Mesenchymal stem cell (in vitro differentiated cells and primary cell): Measurements from ENCODE around the gene MEX3D.

ENCODE experiments used
- DNase-seq: peaks from one replicate; pipeline ENCODE4 v3.0.0-alpha.2; 2013
- H2AFZ ChIP-seq: one replicate; pipeline ENCODE4 v1.6.1; 2013; ENCODE audit warnings: low read depth, mild to moderate bottlenecking, control low read depth, inconsistent platforms, low read length, moderate library complexity
- H2AK5ac ChIP-seq: 2 replicates; pipeline ENCODE4 v1.6.1; 2013; ENCODE audit warnings: low read length, moderate library complexity, mild to moderate bottlenecking, inconsistent platforms; ENCODE audit not compliant: severe bottlenecking
- H2BK120ac ChIP-seq: one replicate; pipeline ENCODE4 v1.6.1; 2013; ENCODE audit warnings: low read depth, mild to moderate bottlenecking, inconsistent platforms, low read length, moderate library complexity
- H2BK12ac ChIP-seq, 2 experiments: one replicate each; pipeline ENCODE4 v1.6.1; 2013; ENCODE audit warnings: inconsistent platforms in 2 of 2, low read length in 2 of 2, mild to moderate bottlenecking in 2 of 2, moderate library complexity in 2 of 2, control low read depth in 1 of 2
- H2BK15ac ChIP-seq: one replicate; pipeline ENCODE4 v1.6.1; 2013; ENCODE audit warnings: mild to moderate bottlenecking, low read depth, inconsistent platforms; ENCODE audit not compliant: poor library complexity, severe bottlenecking
- H2BK5ac ChIP-seq: 2 replicates; pipeline ENCODE4 v1.6.1; 2013; ENCODE audit warnings: low read depth, mild to moderate bottlenecking, low read length, control low read depth, inconsistent platforms; ENCODE audit not compliant: poor library complexity, severe bottlenecking
- H3K14ac ChIP-seq, 2 experiments: one replicate each; pipeline ENCODE4 v1.6.1; 2013; ENCODE audit warnings: inconsistent platforms in 2 of 2, low read length in 2 of 2, control low read depth in 1 of 2, mild to moderate bottlenecking in 1 of 2, moderate library complexity in 1 of 2
- H3K18ac ChIP-seq, 2 experiments: one replicate each; pipeline ENCODE4 v1.6.1; 2013; ENCODE audit warnings: inconsistent platforms in 2 of 2, low read length in 2 of 2, control low read depth in 1 of 2, low read depth in 1 of 2, mild to moderate bottlenecking in 1 of 2
- H3K23ac ChIP-seq, 2 experiments: one replicate each; pipeline ENCODE4 v1.6.1; 2013; ENCODE audit warnings: inconsistent platforms in 2 of 2, low read length in 2 of 2, mild to moderate bottlenecking in 2 of 2, moderate library complexity in 2 of 2, control low read depth in 1 of 2
- H3K27ac ChIP-seq: 2 replicates; pipeline ENCODE4 v1.5.1; 2013; ENCODE audit warnings: mild to moderate bottlenecking, moderate library complexity, low read length, control low read depth, inconsistent platforms; ENCODE audit not compliant: poor library complexity, severe bottlenecking
- H3K27me3 ChIP-seq, 2 experiments: 2 replicates each; pipeline versions ENCODE4 v1.6.1 to v1.7.0; 2013; ENCODE audit warnings: low read length in 2 of 2, mild to moderate bottlenecking in 2 of 2, moderate library complexity in 2 of 2, control low read depth in 1 of 2, inconsistent platforms in 1 of 2; ENCODE audit not compliant: control insufficient read depth in 1 of 2, insufficient read depth in 1 of 2
- H3K36me3 ChIP-seq, 2 experiments: 2 replicates each; pipeline versions ENCODE4 v1.6.1 to v1.7.0; 2013; ENCODE audit warnings: low read length in 2 of 2, control low read depth in 1 of 2, inconsistent platforms in 1 of 2, low read depth in 1 of 2, mild to moderate bottlenecking in 1 of 2; ENCODE audit not compliant: insufficient read depth in 2 of 2, control insufficient read depth in 1 of 2
- H3K4ac ChIP-seq, 2 experiments: one replicate each; pipeline ENCODE4 v1.6.1; 2013; ENCODE audit warnings: inconsistent platforms in 2 of 2, low read length in 2 of 2, mild to moderate bottlenecking in 2 of 2, moderate library complexity in 2 of 2, control low read depth in 1 of 2, low read depth in 1 of 2
- H3K4me1 ChIP-seq: 2 replicates; pipeline ENCODE4 v1.6.1; 2013; ENCODE audit warnings: low read depth, low read length, control low read depth; ENCODE audit not compliant: control insufficient read depth, insufficient read depth
- H3K4me2 ChIP-seq: 2 replicates; pipeline ENCODE4 v1.6.1; 2013; ENCODE audit warnings: low read length, mild to moderate bottlenecking, inconsistent platforms; ENCODE audit not compliant: poor library complexity, severe bottlenecking
- H3K4me3 ChIP-seq, 2 experiments: 2 replicates each; pipeline versions ENCODE4 v1.5.1 to v1.7.0; 2013; ENCODE audit warnings: low read length in 2 of 2, mild to moderate bottlenecking in 2 of 2, control low read depth in 1 of 2, low read depth in 1 of 2; ENCODE audit not compliant: insufficient read depth in 1 of 2
- H3K79me1 ChIP-seq: replicated peaks from 2 replicates; pipeline ENCODE4 v1.6.1; 2013; ENCODE audit warnings: mild to moderate bottlenecking, control low read depth, low read length, inconsistent platforms; ENCODE audit not compliant: poor library complexity, severe bottlenecking
- H3K9ac ChIP-seq: 2 replicates; pipeline ENCODE4 v1.7.0; 2013; ENCODE audit warnings: mild to moderate bottlenecking, low read length, moderate library complexity
- H3K9me3 ChIP-seq: 2 replicates; pipeline ENCODE4 v1.7.0; 2013; ENCODE audit warnings: mild to moderate bottlenecking, low read length; ENCODE audit not compliant: control insufficient read depth
- H4K8ac ChIP-seq: one replicate; pipeline ENCODE4 v1.6.1; 2013; ENCODE audit warnings: inconsistent platforms, mild to moderate bottlenecking, low read length, moderate library complexity
- H4K91ac ChIP-seq: one replicate; pipeline ENCODE4 v1.6.1; 2013; ENCODE audit warnings: mild to moderate bottlenecking, low read length, inconsistent platforms
- WGBS: methylation state at CpG from one replicate; pipeline ENCODE4 v1.1.7; 2013; ENCODE audit warnings: mixed read lengths; 5-methylcytosine and 5-hydroxymethylcytosine counted together

The MEX3D gene

DNA sequence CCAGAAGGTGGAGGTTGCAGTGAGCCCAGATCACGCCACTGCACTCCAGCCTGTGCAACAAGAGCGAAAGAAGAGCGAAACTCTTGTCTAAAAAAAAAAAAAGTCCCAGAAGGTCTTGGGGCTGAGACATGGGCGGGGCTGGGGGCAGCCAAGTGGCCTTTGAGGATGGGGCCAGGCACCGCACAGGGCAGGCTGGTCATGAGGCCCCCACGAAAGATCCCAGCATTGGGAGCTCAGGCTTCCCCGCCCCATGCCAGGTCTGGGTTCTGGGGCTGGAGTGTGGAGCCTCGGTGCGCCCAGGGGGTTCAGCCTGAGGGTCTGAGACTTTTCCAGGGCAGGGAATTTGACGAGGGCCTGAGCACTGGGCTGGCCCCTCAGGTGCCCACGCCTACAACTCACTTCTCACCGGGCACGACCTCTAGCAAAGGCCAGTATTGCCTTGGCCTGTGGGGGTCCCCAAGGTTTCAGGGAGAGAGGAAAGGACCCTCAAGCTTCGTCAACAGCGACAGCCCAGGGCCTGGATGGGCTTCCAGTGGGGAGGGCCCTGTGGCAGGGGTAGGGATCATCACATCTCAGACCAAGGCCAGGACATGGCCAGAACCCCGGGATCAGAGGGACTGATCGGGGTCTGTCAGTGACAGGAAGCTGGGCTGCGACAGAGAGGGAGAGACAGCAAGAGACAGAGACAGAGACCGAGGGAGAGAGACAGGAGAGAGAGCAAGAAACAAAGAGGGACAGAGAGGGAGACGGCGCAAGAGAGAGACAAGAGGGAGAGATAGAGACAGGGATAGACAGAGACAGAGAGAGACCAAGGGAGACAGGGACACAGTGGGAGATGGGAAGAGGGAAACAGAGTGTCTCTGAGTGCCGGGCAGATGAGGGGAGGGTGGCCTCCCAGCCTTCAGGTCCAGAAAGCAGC lies 7.5 kb upstream of the MEX3D start:
- no peak overlapping the region for H3K4me3 ChIP-seq
- no peak overlapping the region for H4K91ac ChIP-seq
- H3K36me3 ChIP-seq: peaks cover 33 to 59% of the 10 kb centered on the region in 2 experiments
- no peaks in the 10 kb centered on the region for H3K9me3 ChIP-seq
- H2BK12ac ChIP-seq: no peak overlapping the region
- H3K18ac ChIP-seq: no peak overlapping the region
- no peak overlapping the region for H3K27ac ChIP-seq
- no peak overlapping the region for H3K23ac ChIP-seq
- no peak overlapping the region for H2BK5ac ChIP-seq
- H3K27me3 ChIP-seq: no peaks in the 10 kb centered on the region
- H2BK15ac ChIP-seq: no peak overlapping the region
- WGBS: 93% methylated on average over 22 of the region's 22 CpGs
- H3K4me2 ChIP-seq: no peak overlapping the region
- no peak overlapping the region for H2AFZ ChIP-seq
- H3K4ac ChIP-seq: no peak overlapping the region
- no peak overlapping the region for H3K9ac ChIP-seq
- no peaks in the 10 kb centered on the region for H3K4me1 ChIP-seq
- H3K79me1 ChIP-seq: peaks cover 15% of the 10 kb centered on the region
- H2BK120ac ChIP-seq: no peak overlapping the region
- H3K14ac ChIP-seq: no peak overlapping the region
- no peak overlapping the region for H2AK5ac ChIP-seq
- no peak for DNase-seq
- H4K8ac ChIP-seq: no peak overlapping the region

GRCh38 chr19:1574354-1575136 lies 6.4 kb upstream of the MEX3D start:
- WGBS: 96% methylated on average over 34 of the region's 34 CpGs
- no peak overlapping the region for H3K18ac ChIP-seq
- H3K23ac ChIP-seq: no peak overlapping the region
- H3K4me2 ChIP-seq: no peak overlapping the region
- no peak overlapping the region for H3K4ac ChIP-seq
- peaks cover 12% of the 10 kb centered on the region for H3K79me1 ChIP-seq
- no peak overlapping the region for H2BK120ac ChIP-seq
- peaks cover 0 to 4% of the 10 kb centered on the region in 2 experiments for H3K27me3 ChIP-seq
- no peak overlapping the region for H3K4me3 ChIP-seq
- H2BK12ac ChIP-seq: peak overlapping the region in 1 of 2 experiments; percentile 73
- no peak overlapping the region for H2AFZ ChIP-seq
- no peak overlapping the region for H3K27ac ChIP-seq
- no peaks in the 10 kb centered on the region for H3K4me1 ChIP-seq
- H3K14ac ChIP-seq: no peak overlapping the region
- H2AK5ac ChIP-seq: no peak overlapping the region
- H2BK15ac ChIP-seq: no peak overlapping the region
- no peak overlapping the region for H3K9ac ChIP-seq
- no peaks in the 10 kb centered on the region for H3K9me3 ChIP-seq
- H2BK5ac ChIP-seq: no peak overlapping the region
- H4K91ac ChIP-seq: no peak overlapping the region
- no peak for DNase-seq
- peaks cover 23 to 50% of the 10 kb centered on the region in 2 experiments for H3K36me3 ChIP-seq
- no peak overlapping the region for H4K8ac ChIP-seq

DNA sequence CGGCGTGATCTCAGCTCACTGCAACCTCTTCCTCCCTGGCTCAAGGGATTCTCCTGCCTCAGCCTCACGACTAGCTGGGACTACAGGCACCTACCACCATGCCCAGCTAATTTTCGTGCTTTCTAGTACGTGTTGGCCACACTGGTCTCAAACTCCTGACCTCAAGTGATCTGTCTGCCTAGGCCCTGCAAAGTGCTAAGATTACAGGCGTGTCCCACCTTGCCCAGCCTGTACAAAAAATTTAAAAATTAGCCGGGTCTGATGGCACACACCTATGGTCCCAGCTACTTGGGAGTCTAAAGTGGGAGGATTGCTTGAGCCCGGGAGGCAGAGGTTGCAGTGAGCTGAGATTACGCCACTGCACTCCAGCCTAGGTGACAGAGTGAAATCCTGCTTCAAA lies 4.7 kb upstream of the MEX3D start:
- Histone ChIP-seq H3K4me1 (peaks cover 6% of the 10 kb centered on the region), H2AFZ (no peak overlapping the region), H2BK120ac (no peak overlapping the region), H2BK15ac (peak overlapping the region; percentile 15), H2BK5ac (no peak overlapping the region), H2AK5ac (no peak overlapping the region), H3K23ac (no peak overlapping the region), H3K4ac (no peak overlapping the region), H3K4me3 (no peak overlapping the region), H3K14ac (no peak overlapping the region), H3K18ac (no peak overlapping the region), H3K79me1 (peaks cover 12% of the 10 kb centered on the region), H3K4me2 (no peak overlapping the region), H3K27me3 (peaks cover 0 to 8% of the 10 kb centered on the region in 2 experiments), H3K36me3 (peaks cover 14 to 32% of the 10 kb centered on the region in 2 experiments), H4K8ac (no peak overlapping the region), H3K9ac (no peak overlapping the region), H4K91ac (no peak overlapping the region), H2BK12ac (no peak overlapping the region), H3K9me3 (no peaks in the 10 kb centered on the region), H3K27ac (no peak overlapping the region)
- 85% methylated on average over 9 of the region's 9 CpGs for WGBS
- DNase-seq: no peak

GRCh38 chr19:1571358-1571757 lies 3.2 kb upstream of the MEX3D start:
- H3K9ac ChIP-seq: no peak overlapping the region
- H3K4me3 ChIP-seq: no peak overlapping the region
- H3K4me1 ChIP-seq: peaks cover 6% of the 10 kb centered on the region
- no peak overlapping the region for H2AK5ac ChIP-seq
- H3K18ac ChIP-seq: no peak overlapping the region
- H3K9me3 ChIP-seq: no peaks in the 10 kb centered on the region
- DNase-seq: no peak
- H3K14ac ChIP-seq: no peak overlapping the region
- no peak overlapping the region for H3K4me2 ChIP-seq
- H2BK120ac ChIP-seq: no peak overlapping the region
- H2BK5ac ChIP-seq: no peak overlapping the region
- H2BK12ac ChIP-seq: no peak overlapping the region
- H3K27me3 ChIP-seq: peaks cover 0 to 8% of the 10 kb centered on the region in 2 experiments
- no peak overlapping the region for H4K8ac ChIP-seq
- 91% methylated on average over 12 of the region's 12 CpGs for WGBS
- no peak overlapping the region for H2AFZ ChIP-seq
- peaks cover 7% of the 10 kb centered on the region for H3K79me1 ChIP-seq
- no peak overlapping the region for H3K4ac ChIP-seq
- H4K91ac ChIP-seq: no peak overlapping the region
- no peak overlapping the region for H3K23ac ChIP-seq
- no peak overlapping the region for H2BK15ac ChIP-seq
- no peak overlapping the region for H3K27ac ChIP-seq
- peaks cover 0 to 18% of the 10 kb centered on the region in 2 experiments for H3K36me3 ChIP-seq
